NT2/D1 (cell line): Measurements from ENCODE around the gene HSPG2.

Experiments
- YY1 ChIP-seq: IDR thresholded peaks from 2 replicates; pipeline ENCODE4 v1.6.1; 2011; ENCODE audit not compliant: insufficient read length, insufficient read depth
- ZNF274 ChIP-seq: IDR thresholded peaks from 2 replicates; pipeline ENCODE4 v1.6.1; 2011; ENCODE audit warnings: mild to moderate bottlenecking, low read depth, low read length

GRCh38 chr1:21893046-21893805 lies 43.9 kb downstream of the HSPG2 start:
- TF ChIP-seq YY1 = no peak
- no peak for TF ChIP-seq ZNF274
